Left lung (tissue), 10 donors: ENCODE measurements around the gene UNC79. TPM values are rescaled to one million over a fixed set of nuclear protein-coding genes. Genes with fewer than 3 reads are reported as not detected.

Experiments
- ATAC-seq: fragments of 200-7000 bp; cut with Tn5 transposase; one replicate; pipeline ENCODE4 v1.9.1; 2020; ENCODE audit warnings: moderate library complexity
- DNase-seq, 4 donors: peaks; one replicate each; pipeline ENCODE4 v3.0.0-alpha.2; 2013 to 2020
- H3K27ac ChIP-seq, 2 donors: fragments of 200-600 bp; sonication (generic) in 1 of 2; one replicate each; pipeline versions ENCODE4 v1.5.0 to v1.8.0; 2020 to 2021
- H3K27me3 ChIP-seq, 2 donors: fragments of 200-600 bp; sonication (generic) in 1 of 2; one replicate each; pipeline versions ENCODE4 v1.5.0 to v1.8.0; 2020 to 2021
- H3K36me3 ChIP-seq, 2 donors: fragments of 200-600 bp; sonication (generic) in 1 of 2; one replicate each; pipeline versions ENCODE4 v1.5.0 to v1.8.0; 2020 to 2021
- H3K4me1 ChIP-seq, 2 donors: fragments of 200-600 bp; one replicate each; pipeline ENCODE4 v1.8.0; 2021
- H3K4me3 ChIP-seq, 2 donors: fragments of 200-600 bp; sonication (generic) in 1 of 2; one replicate each; pipeline versions ENCODE4 v1.5.0 to v1.8.0; 2020 to 2021; ENCODE audit warnings: mild to moderate bottlenecking in 1 of 2
- H3K9me3 ChIP-seq, 2 donors: fragments of 200-600 bp; sonication (generic) in 1 of 2; one replicate each; pipeline versions ENCODE4 v1.5.0 to v1.8.0; 2020 to 2021
- CTCF ChIP-seq, 2 donors: fragments of 200-600 bp; sonication (generic) in 1 of 2; IDR thresholded peaks; one replicate each; pipeline versions ENCODE4 v1.5.0 to v1.8.0; 2021; ENCODE audit warnings: antibody characterized with exemption in 2 of 2
- intact Hi-C, 2 donors: fragments of 100-400 bp; cut with DNase I; formaldehyde crosslinking; loops; one replicate each; pipeline versions ENCODE4 v1.11.2 to v1.14.2; 2022
- polyA plus RNA-seq, 6 donors: library from polyadenylated mRNA; unstranded; fragments of 120-200 nt; gene quantifications; one replicate each; pipeline ENCODE4 v1.2.1, GENCODE V29; 2013; ENCODE audit not compliant: insufficient read length in 6 of 6
- total RNA-seq, 2 donors: library from RNA; stranded (reverse); fragmentation: NEBNext Ultra II Directional; extraction: Animal tissue kit (Norgen Biotek cat#: 25700); gene quantifications; one replicate each; pipeline ENCODE4 v1.2.1, GENCODE V29; 2021
- donor health status: DM: no; HTN: yes; CAD: no.
- donor health status: DM: no; HTN: no; CAD: no.

The UNC79 gene
- total and polyA plus RNA-seq, 8 donors: 0.13 to 0.65 (median 0.46) TPM

- no peak for DNase-seq
- no peak for ATAC-seq
- H3K27ac ChIP-seq: no peak overlapping the region
- H3K9me3 ChIP-seq: no peaks in the 10 kb centered on the region
- no peak for TF ChIP-seq CTCF (IDR thresholded peaks at IDR 0.05)
- H3K4me3 ChIP-seq: no peak overlapping the region
- no peaks in the 10 kb centered on the region for H3K36me3 ChIP-seq
- H3K27me3 ChIP-seq: peaks cover 0 to 47% of the 10 kb centered on the region in 2 donors
- intact Hi-C loops: no loop called here
- H3K4me1 ChIP-seq: no peaks in the 10 kb centered on the region
Observed at GRCh38 chr14:93725993-93726392, 295.3 kb downstream of the UNC79 start.

DNA sequence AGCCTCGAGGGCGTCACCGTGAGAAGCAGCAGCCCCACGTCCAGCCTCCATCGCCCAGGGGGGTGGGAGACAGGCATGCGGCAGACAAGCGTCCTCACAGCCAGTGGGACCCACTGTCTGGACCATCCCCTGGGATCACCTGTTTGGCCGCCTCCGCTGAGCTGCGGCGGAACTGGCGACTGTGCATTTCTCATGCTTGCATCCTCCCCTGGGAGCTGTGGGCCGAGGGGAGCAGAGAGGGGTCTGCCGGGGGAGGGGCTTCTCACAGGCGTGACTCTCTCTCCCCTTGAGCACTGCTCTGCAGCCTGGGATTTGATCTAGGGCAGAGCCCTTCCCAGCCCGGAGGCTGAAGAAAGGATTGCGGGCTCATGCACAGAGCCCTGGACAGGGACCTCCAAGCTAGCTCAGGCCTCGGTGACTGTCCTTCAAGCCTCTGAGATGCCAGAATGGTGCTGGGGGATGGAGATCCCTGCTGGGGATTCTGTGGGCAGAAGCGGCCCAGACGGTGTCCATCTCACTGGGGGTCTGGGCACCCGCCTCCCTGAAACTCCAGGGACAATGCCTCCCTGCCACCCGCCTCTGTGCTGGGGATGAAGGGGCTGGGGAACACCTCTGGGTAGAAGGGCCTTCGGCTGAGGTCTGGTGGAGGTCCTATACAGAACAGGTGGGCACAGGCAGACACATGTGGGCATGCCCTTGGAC is 296.5 kb downstream of the UNC79 start:
- Histone ChIP-seq H3K4me1 (no peaks in the 10 kb centered on the region), H3K27ac (no peak overlapping the region), H3K27me3 (peaks cover 0 to 47% of the 10 kb centered on the region in 2 donors), H3K4me3 (no peak overlapping the region), H3K36me3 (no peaks in the 10 kb centered on the region), H3K9me3 (no peaks in the 10 kb centered on the region)
- intact Hi-C loops: no loop called here
- DNase-seq: no peak
- TF ChIP-seq CTCF (IDR thresholded peaks at IDR 0.05): no peak
- no peak for ATAC-seq

- no peak overlapping the region for H3K4me3 ChIP-seq
- intact Hi-C loops: no loop called here
- ATAC-seq: no peak
- peaks cover 0 to 3% of the 10 kb centered on the region in 2 donors for H3K4me1 ChIP-seq
- no peak for DNase-seq
- no peak for TF ChIP-seq CTCF (IDR thresholded peaks at IDR 0.05)
- peaks cover 0 to 47% of the 10 kb centered on the region in 2 donors for H3K27me3 ChIP-seq
- H3K36me3 ChIP-seq: no peaks in the 10 kb centered on the region
- no peaks in the 10 kb centered on the region for H3K9me3 ChIP-seq
- H3K27ac ChIP-seq: no peak overlapping the region
Observed at GRCh38 chr14:93727917-93728650, 297.3 kb downstream of the UNC79 start.

DNA sequence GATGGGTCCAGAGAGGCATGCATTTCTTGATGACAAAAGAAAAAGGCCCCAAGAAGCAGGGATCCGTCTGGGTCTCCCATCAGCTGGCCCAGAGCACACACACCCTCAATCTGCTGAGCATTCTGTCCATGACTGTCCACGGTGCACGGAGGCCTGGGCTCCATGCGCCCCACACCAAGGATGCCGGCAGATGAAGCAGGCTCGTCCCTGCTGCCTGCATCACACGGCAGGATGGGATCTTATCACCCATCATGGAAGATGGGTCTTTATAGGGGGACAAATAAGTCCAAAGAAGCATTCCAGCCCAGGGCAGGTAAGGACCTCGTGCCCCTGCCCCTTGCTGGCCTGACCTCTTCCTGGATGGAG is 297.9 kb downstream of the UNC79 start:
- DNase-seq (no peak), ATAC-seq (no peak)
- Histone ChIP-seq H3K27ac (no peak overlapping the region), H3K4me3 (no peak overlapping the region), H3K27me3 (peaks cover 0 to 47% of the 10 kb centered on the region in 2 donors), H3K4me1 (peaks cover 0 to 3% of the 10 kb centered on the region in 2 donors), H3K9me3 (no peaks in the 10 kb centered on the region), H3K36me3 (no peaks in the 10 kb centered on the region)
- intact Hi-C loops: no loop called here
- no peak for TF ChIP-seq CTCF (IDR thresholded peaks at IDR 0.05)

DNA sequence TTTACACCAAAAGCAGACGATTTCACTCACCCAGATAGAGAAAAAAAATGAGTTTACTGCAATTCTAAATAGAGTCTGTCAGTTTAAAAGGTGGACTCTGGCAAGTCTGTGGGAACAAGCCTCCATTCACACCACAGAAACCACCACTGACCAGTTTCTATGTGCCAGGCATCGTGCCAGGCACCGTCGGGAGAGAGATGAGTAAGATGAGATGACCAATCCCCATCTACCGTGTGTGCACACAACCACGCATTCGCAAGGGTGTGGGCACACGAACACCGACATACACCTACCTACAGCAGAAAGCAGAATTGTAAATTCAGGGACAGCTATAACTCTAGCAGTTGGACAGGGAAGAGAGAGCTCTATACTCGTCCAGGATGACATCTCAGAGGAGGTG is 299.3 kb downstream of the UNC79 start:
- Histone ChIP-seq H3K9me3 (no peaks in the 10 kb centered on the region), H3K27me3 (peaks cover 0 to 47% of the 10 kb centered on the region in 2 donors), H3K4me3 (no peak overlapping the region), H3K4me1 (peaks cover 0 to 3% of the 10 kb centered on the region in 2 donors), H3K36me3 (no peaks in the 10 kb centered on the region), H3K27ac (no peak overlapping the region)
- intact Hi-C loops: no loop called here
- DNase-seq (no peak), ATAC-seq (no peak)
- no peak for TF ChIP-seq CTCF (IDR thresholded peaks at IDR 0.05)
